Tibial nerve (tissue), 4 donors: ENCODE results near the gene ALPP. TPM values are rescaled to one million over a fixed set of nuclear protein-coding genes. Genes with fewer than 3 reads are reported as not detected.
"Not testable (repeated sequence)": the region's sequence is repeated elsewhere in the genome, so short reads cannot be mapped to it uniquely, and the experiment has no call there.

Experiments
- DNase-seq, 2 donors: peaks; one replicate each; pipeline ENCODE4 v3.0.0-alpha.2; 2019; ENCODE audit warnings: low spot score in 2 of 2
- H3K27ac ChIP-seq, 4 donors: fragments of 200-600 bp; sonication (generic) in 3 of 4; one replicate each; pipeline ENCODE4 v1.5.1; 2017 to 2019; ENCODE audit warnings: mild to moderate bottlenecking in 1 of 4
- H3K27me3 ChIP-seq, 2 donors: fragments of 200-600 bp; sonication (generic) in 1 of 2; one replicate each; pipeline versions ENCODE4 v1.5.1 to v1.6.0; 2017 to 2019
- H3K36me3 ChIP-seq, 3 donors: fragments of 200-600 bp; sonication (generic); one replicate each; pipeline ENCODE4 v1.5.1; 2018 to 2019
- H3K4me1 ChIP-seq, 4 donors: fragments of 200-600 bp; sonication (generic) in 3 of 4; one replicate each; pipeline ENCODE4 v1.5.1; 2017 to 2019
- H3K4me3 ChIP-seq, 4 donors: fragments of 200-600 bp; sonication (generic) in 3 of 4; one replicate each; pipeline ENCODE4 v1.5.1; 2017 to 2019; ENCODE audit warnings: mild to moderate bottlenecking in 1 of 4, moderate library complexity in 1 of 4
- H3K9me3 ChIP-seq, 4 donors: fragments of 200-600 bp; sonication (generic) in 3 of 4; one replicate each; pipeline ENCODE4 v1.5.1; 2017 to 2019
- EP300 ChIP-seq, 2 donors: sonication (generic); formaldehyde crosslinking; IDR thresholded peaks; one replicate each; pipeline ENCODE4 v1.6.1; 2017; ENCODE audit warnings: antibody characterized with exemption in 2 of 2, mild to moderate bottlenecking in 1 of 2
- POLR2A ChIP-seq, 2 donors: fragments of 450-650 bp; IDR thresholded peaks; one replicate each; pipeline ENCODE4 v1.6.1; 2017; ENCODE audit warnings: antibody characterized with exemption in 2 of 2, mild to moderate bottlenecking in 2 of 2, moderate library complexity in 2 of 2
- WGBS, 2 donors: methylation state at CpG; one replicate each; pipeline ENCODE4 v1.1.5; 2018; 5-methylcytosine and 5-hydroxymethylcytosine counted together
- total RNA-seq, 4 donors: library from RNA; depleted of rRNA; stranded (reverse); fragments of >200 nt; gene quantifications; one replicate each; pipeline ENCODE4 v1.1.0, GENCODE V29; 2016
- TF ChIP-seq, protein P1 (sequence below), 5 experiments: fragments of 200-600 bp in 3 of 5; fragments of 450-650 bp in 2 of 5; sonication (generic) in 3 of 5; IDR thresholded peaks; one replicate each; pipeline ENCODE4 v1.5.1; 2016 to 2019; ENCODE audit warnings: antibody characterized with exemption in 5 of 5, mild to moderate bottlenecking in 3 of 5, moderate library complexity in 2 of 5

The ALPP gene
- total RNA-seq, 4 donors from 2014 or later = not detected

GRCh38 chr2:232363784-232364615 lies 14.6 kb upstream of the ALPP start:
- Histone ChIP-seq H3K27me3 (no peaks in the 10 kb centered on the region), H3K36me3 (no peaks in the 10 kb centered on the region), H3K4me1 (no peaks in the 10 kb centered on the region), H3K9me3 (peaks cover 0 to 2% (median 0%) of the 10 kb centered on the region in 4 donors), H3K4me3 (peak overlapping the region in 2 of 4 donors; percentile 14 to 19), H3K27ac (no peak overlapping the region)
- 66 to 73% methylated on average over 14 of the region's 14 CpGs for WGBS, 2 donors
- no peak for DNase-seq
- TF ChIP-seq, protein P1, sequence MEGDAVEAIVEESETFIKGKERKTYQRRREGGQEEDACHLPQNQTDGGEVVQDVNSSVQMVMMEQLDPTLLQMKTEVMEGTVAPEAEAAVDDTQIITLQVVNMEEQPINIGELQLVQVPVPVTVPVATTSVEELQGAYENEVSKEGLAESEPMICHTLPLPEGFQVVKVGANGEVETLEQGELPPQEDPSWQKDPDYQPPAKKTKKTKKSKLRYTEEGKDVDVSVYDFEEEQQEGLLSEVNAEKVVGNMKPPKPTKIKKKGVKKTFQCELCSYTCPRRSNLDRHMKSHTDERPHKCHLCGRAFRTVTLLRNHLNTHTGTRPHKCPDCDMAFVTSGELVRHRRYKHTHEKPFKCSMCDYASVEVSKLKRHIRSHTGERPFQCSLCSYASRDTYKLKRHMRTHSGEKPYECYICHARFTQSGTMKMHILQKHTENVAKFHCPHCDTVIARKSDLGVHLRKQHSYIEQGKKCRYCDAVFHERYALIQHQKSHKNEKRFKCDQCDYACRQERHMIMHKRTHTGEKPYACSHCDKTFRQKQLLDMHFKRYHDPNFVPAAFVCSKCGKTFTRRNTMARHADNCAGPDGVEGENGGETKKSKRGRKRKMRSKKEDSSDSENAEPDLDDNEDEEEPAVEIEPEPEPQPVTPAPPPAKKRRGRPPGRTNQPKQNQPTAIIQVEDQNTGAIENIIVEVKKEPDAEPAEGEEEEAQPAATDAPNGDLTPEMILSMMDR (IDR thresholded peaks at IDR 0.05) = no peak
- TF ChIP-seq POLR2A (IDR thresholded peaks at IDR 0.05) (no peak), EP300 (IDR thresholded peaks at IDR 0.05) (no peak)

- H3K36me3 ChIP-seq, H3K4me1 ChIP-seq, H3K27ac ChIP-seq, H3K9me3 ChIP-seq, H3K27me3 ChIP-seq, H3K4me3 ChIP-seq, DNase-seq: not testable (repeated sequence)
- 71 to 76% methylated on average over 16 of the region's 18 CpGs for WGBS, 2 donors
Observed at GRCh38 chr2:232364806-232365594, 13.6 kb upstream of the ALPP start.

GRCh38 chr2:232365621-232366321 lies 12.8 kb upstream of the ALPP start:
- H3K4me1 ChIP-seq = no peaks in the 10 kb centered on the region
- no peak for DNase-seq
- no peaks in the 10 kb centered on the region for H3K9me3 ChIP-seq
- no peaks in the 10 kb centered on the region for H3K36me3 ChIP-seq
- 77 to 84% methylated on average over 17 to 20 of the region's 20 CpGs for WGBS, 2 donors
- TF ChIP-seq POLR2A (IDR thresholded peaks at IDR 0.05) = no peak
- TF ChIP-seq, protein P1 (IDR thresholded peaks at IDR 0.05) = peak in 1 of 5 experiments; percentile 22
- TF ChIP-seq EP300 (IDR thresholded peaks at IDR 0.05) = no peak
- no peaks in the 10 kb centered on the region for H3K27me3 ChIP-seq
- no peak overlapping the region for H3K27ac ChIP-seq
- no peak overlapping the region for H3K4me3 ChIP-seq

- not testable (repeated sequence) for H3K36me3 ChIP-seq, H3K27me3 ChIP-seq, H3K27ac ChIP-seq, DNase-seq, H3K4me1 ChIP-seq, H3K9me3 ChIP-seq, H3K4me3 ChIP-seq
- WGBS, 2 donors = 89 to 96% methylated on average over 10 to 16 of the region's 23 CpGs
Observed at GRCh38 chr2:232366461-232366860, 12.1 kb upstream of the ALPP start.

DNA sequence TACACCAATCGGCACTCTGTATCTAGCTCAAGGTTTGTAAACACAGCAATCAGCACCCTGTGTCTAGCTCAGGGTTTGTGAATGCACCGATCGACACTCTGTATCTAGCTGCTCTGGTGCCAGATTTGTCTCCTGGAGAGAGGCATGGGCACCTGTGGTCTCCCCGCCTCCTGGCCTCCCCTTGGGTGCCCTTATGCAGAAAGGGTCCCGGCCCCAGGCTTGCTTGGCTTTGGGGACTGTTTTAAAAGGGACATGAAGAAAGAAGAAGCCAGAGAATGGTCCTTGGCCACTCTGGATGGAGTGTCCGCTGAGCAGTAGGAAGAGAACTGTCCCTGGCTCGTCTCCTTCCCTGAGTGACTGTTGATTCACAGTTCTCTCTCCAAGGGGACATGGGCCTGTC lies 11.5 kb upstream of the ALPP start:
- no peak for DNase-seq
- 81 to 82% methylated on average over 7 of the region's 7 CpGs for WGBS, 2 donors
- H3K27ac ChIP-seq = no peak overlapping the region

More for the DNA sequence above, 11.5 kb upstream of the ALPP start:
- H3K4me1 ChIP-seq = no peaks in the 10 kb centered on the region
- no peaks in the 10 kb centered on the region for H3K9me3 ChIP-seq
- no peak overlapping the region for H3K4me3 ChIP-seq
- no peaks in the 10 kb centered on the region for H3K36me3 ChIP-seq
- TF ChIP-seq, protein P1 (IDR thresholded peaks at IDR 0.05) = no peak
- no peak for TF ChIP-seq POLR2A (IDR thresholded peaks at IDR 0.05)
- TF ChIP-seq EP300 (IDR thresholded peaks at IDR 0.05) = no peak
- H3K27me3 ChIP-seq = no peaks in the 10 kb centered on the region
